IgD-negative memory B cell (primary cell): Measurements from ENCODE around the gene POMP. TPM values are rescaled to one million over a fixed set of nuclear protein-coding genes. Genes with fewer than 3 reads are reported as not detected.
"Not testable (repeated sequence)": the region's sequence is repeated elsewhere in the genome, so short reads cannot be mapped to it uniquely, and the experiment has no call there.

Source experiments
- H3K27ac Mint-ChIP-seq, 3 donors: one replicate each; pipeline ENCODE4 v1.8.0; 2020 to 2022; ENCODE audit warnings: mild to moderate bottlenecking in 3 of 3, mixed read lengths in 3 of 3, moderate library complexity in 1 of 3
- H3K27me3 Mint-ChIP-seq: one replicate; pipeline ENCODE4 v1.8.0; 2021; ENCODE audit warnings: mixed read lengths
- H3K36me3 Mint-ChIP-seq: one replicate; pipeline ENCODE4 v1.8.0; 2020; ENCODE audit warnings: mild to moderate bottlenecking, mixed read lengths
- H3K4me1 Mint-ChIP-seq, 3 donors: one replicate each; pipeline ENCODE4 v1.8.0; 2020 to 2022; ENCODE audit warnings: mixed read lengths in 3 of 3, mild to moderate bottlenecking in 1 of 3
- H3K4me3 Mint-ChIP-seq, 4 donors: one replicate each; pipeline ENCODE4 v1.8.0; 2020 to 2022; ENCODE audit warnings: mild to moderate bottlenecking in 4 of 4, mixed read lengths in 4 of 4, moderate library complexity in 3 of 4
- H3K9me3 Mint-ChIP-seq, 3 donors: one replicate each; pipeline ENCODE4 v1.8.0; 2020 to 2021; ENCODE audit warnings: mixed read lengths in 3 of 3, mild to moderate bottlenecking in 1 of 3
- polyA plus RNA-seq: library from polyadenylated mRNA; unstranded; fragments of 300-500 nt; fragmentation: Illumina TruSeq; gene quantifications from one replicate; pipeline ENCODE4 v1.2.3, GENCODE V29; 2021

Gene POMP
- polyA plus RNA-seq, 1 donor from 2014 or later: 78.5 TPM

- no peak overlapping the region for H3K4me3 Mint-ChIP-seq
- no peaks in the 10 kb centered on the region for H3K27me3 Mint-ChIP-seq
- no peaks in the 10 kb centered on the region for H3K9me3 Mint-ChIP-seq
- no peak overlapping the region for H3K27ac Mint-ChIP-seq
- peaks cover 6 to 21% (median 18%) of the 10 kb centered on the region in 3 donors for H3K4me1 Mint-ChIP-seq
- H3K36me3 Mint-ChIP-seq: peaks cover 6% of the 10 kb centered on the region
These were observed 4.7 kb upstream of the POMP start for GRCh38 chr13:28654276-28654675.

- H3K9me3 Mint-ChIP-seq: no peaks in the 10 kb centered on the region
- no peaks in the 10 kb centered on the region for H3K27me3 Mint-ChIP-seq
- H3K4me3 Mint-ChIP-seq: peak overlapping the region in 1 of 4 donors; percentile 58
- peak overlapping the region in 1 of 3 donors; percentile 65 for H3K27ac Mint-ChIP-seq
- H3K4me1 Mint-ChIP-seq: peaks cover 15 to 34% (median 28%) of the 10 kb centered on the region in 3 donors
- peaks cover 6% of the 10 kb centered on the region for H3K36me3 Mint-ChIP-seq
These were observed 3.4 kb upstream of the POMP start for GRCh38 chr13:28655561-28655960.

GRCh38 chr13:28657784-28658538 lies 969 bp upstream of the POMP start:
- H3K9me3 Mint-ChIP-seq: no peaks in the 10 kb centered on the region

GRCh38 chr13:28658539-28658795 lies 463 bp upstream of the POMP start:
- H3K9me3 Mint-ChIP-seq: no peaks in the 10 kb centered on the region
- peak overlapping the region; percentile 93 to 100 (median 95) for H3K4me3 Mint-ChIP-seq
- H3K4me1 Mint-ChIP-seq: peaks cover 20 to 42% (median 38%) of the 10 kb centered on the region in 3 donors
- no peaks in the 10 kb centered on the region for H3K27me3 Mint-ChIP-seq
- H3K36me3 Mint-ChIP-seq: peaks cover 3% of the 10 kb centered on the region
- H3K27ac Mint-ChIP-seq: peak overlapping the region; percentile 92 to 99 (median 93)

More at GRCh38 chr13:28657784-28658538, 969 bp upstream of the POMP start:
- Mint-ChIP-seq H3K27me3 (no peaks in the 10 kb centered on the region), H3K4me3 (peak overlapping the region; percentile 93 to 100 (median 95)), H3K36me3 (peaks cover 4% of the 10 kb centered on the region), H3K27ac (peak overlapping the region; percentile 92 to 99 (median 93)), H3K4me1 (peaks cover 20 to 42% (median 38%) of the 10 kb centered on the region in 3 donors)

- peaks cover 20 to 42% (median 38%) of the 10 kb centered on the region in 3 donors for H3K4me1 Mint-ChIP-seq
- peaks cover 3% of the 10 kb centered on the region for H3K36me3 Mint-ChIP-seq
- H3K4me3 Mint-ChIP-seq: peak overlapping the region; percentile 93 to 100 (median 95)
- no peaks in the 10 kb centered on the region for H3K9me3 Mint-ChIP-seq
- no peaks in the 10 kb centered on the region for H3K27me3 Mint-ChIP-seq
- peak overlapping the region; percentile 92 to 99 (median 93) for H3K27ac Mint-ChIP-seq
These were observed 666 bp downstream of the POMP start for GRCh38 chr13:28659621-28659970.

- peaks cover 9 to 20% (median 12%) of the 10 kb centered on the region in 3 donors for H3K4me1 Mint-ChIP-seq
- H3K9me3 Mint-ChIP-seq: no peaks in the 10 kb centered on the region
- H3K27me3 Mint-ChIP-seq: no peaks in the 10 kb centered on the region
- H3K36me3 Mint-ChIP-seq: no peaks in the 10 kb centered on the region
- no peak overlapping the region for H3K4me3 Mint-ChIP-seq
- no peak overlapping the region for H3K27ac Mint-ChIP-seq
These were observed 8.1 kb downstream of the POMP start for GRCh38 chr13:28666897-28667488.

GRCh38 chr13:28671126-28671792 lies 12.3 kb downstream of the POMP start:
- no peak overlapping the region for H3K27ac Mint-ChIP-seq
- H3K27me3 Mint-ChIP-seq: no peaks in the 10 kb centered on the region
- peaks cover 10 to 24% (median 10%) of the 10 kb centered on the region in 3 donors for H3K4me1 Mint-ChIP-seq
- H3K36me3 Mint-ChIP-seq: no peaks in the 10 kb centered on the region
- H3K9me3 Mint-ChIP-seq: no peaks in the 10 kb centered on the region
- H3K4me3 Mint-ChIP-seq: peak overlapping the region in 1 of 4 donors; percentile 17

DNA sequence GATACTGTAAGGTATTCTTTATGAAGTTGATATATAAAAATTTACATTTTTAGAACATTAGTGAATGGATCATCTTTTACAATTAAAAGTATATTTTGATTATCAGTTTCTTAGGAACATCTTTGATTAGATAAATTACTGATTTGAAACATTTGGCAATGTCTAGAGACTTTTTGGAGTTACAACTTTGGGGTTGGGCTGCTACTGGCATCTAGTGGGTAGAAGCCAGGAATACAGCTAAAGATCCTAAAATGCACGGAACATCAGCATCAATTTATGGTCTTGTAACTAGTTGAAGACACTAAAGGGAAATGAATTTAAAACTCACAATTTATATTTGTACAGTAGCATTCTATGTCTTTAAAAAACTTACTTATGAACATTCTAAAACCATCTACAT lies 19.9 kb downstream of the POMP start:
- Mint-ChIP-seq H3K36me3 (no peaks in the 10 kb centered on the region), H3K4me3 (no peak overlapping the region), H3K27ac (no peak overlapping the region), H3K9me3 (no peaks in the 10 kb centered on the region), H3K27me3 (no peaks in the 10 kb centered on the region), H3K4me1 (no peaks in the 10 kb centered on the region)

DNA sequence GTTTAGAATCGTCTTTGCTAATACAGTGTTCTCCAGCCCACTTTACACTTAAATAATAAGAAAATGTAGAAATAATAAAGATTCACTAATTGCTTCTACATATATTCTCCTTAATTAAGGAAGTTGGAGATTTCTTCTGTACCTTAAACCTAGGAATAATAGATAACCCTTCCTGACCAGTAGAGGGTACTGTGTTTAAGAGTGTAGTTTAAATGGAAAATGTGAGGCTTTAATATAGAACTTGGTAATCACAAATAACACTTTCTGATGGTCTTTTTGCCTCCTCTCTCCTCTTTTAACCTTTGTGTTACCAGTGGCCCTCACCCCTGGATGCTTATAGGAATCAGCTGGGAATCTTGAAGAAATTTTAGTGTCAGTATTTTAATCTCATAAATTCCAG lies 20.7 kb downstream of the POMP start:
- Mint-ChIP-seq H3K4me1 (no peaks in the 10 kb centered on the region), H3K9me3 (no peaks in the 10 kb centered on the region), H3K36me3 (no peaks in the 10 kb centered on the region), H3K27ac (peak overlapping the region in 1 of 3 donors; percentile 26), H3K27me3 (no peaks in the 10 kb centered on the region), H3K4me3 (no peak overlapping the region)

DNA sequence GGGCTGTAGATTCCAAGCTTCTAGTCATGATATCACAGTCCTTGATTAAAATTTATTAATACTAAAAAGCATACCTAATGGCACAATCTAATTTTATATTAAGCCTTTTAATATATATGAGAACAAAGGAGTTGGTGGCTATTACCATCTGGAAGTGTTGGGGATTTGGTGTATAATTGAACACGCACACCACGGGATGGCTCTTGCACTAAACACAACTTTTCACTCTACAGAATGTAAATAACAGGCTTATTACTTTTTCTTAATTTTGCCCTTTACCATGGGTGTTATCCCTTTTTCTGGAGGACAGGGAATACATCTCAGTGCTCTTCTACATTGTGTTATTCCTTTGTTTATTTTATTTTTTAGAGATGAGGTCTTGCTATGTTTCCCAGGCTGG lies 21.6 kb downstream of the POMP start:
- no peak overlapping the region for H3K27ac Mint-ChIP-seq
- H3K4me3 Mint-ChIP-seq: no peak overlapping the region
- H3K27me3 Mint-ChIP-seq: no peaks in the 10 kb centered on the region
- no peaks in the 10 kb centered on the region for H3K36me3 Mint-ChIP-seq
- H3K9me3 Mint-ChIP-seq: no peaks in the 10 kb centered on the region
- H3K4me1 Mint-ChIP-seq: no peaks in the 10 kb centered on the region

DNA sequence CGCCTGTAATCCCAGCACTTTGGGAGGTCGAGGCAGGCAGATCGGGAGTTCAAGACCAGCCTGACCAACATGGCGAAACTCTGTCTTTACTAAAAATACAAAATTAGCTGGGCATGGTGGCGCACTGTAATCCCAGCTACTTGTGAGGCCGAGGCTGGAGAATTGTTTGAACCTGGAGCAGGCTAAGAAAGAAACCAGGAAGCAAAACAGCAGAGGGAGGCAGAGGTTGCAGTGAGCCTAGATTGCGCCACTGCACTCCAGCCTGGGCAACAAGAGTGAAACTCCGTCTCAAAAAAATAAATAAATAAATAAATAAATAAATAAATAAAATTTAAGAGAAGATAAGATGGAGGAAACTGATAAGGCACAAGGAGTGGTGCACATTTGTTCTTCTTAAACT lies 24.2 kb downstream of the POMP start:
- peaks cover 0 to 13% (median 4%) of the 10 kb centered on the region in 3 donors for H3K9me3 Mint-ChIP-seq
- H3K4me1 Mint-ChIP-seq, H3K27me3 Mint-ChIP-seq, H3K36me3 Mint-ChIP-seq, H3K4me3 Mint-ChIP-seq: not testable (repeated sequence)
- H3K27ac Mint-ChIP-seq: peak overlapping the region in 1 of 3 donors; percentile 46

DNA sequence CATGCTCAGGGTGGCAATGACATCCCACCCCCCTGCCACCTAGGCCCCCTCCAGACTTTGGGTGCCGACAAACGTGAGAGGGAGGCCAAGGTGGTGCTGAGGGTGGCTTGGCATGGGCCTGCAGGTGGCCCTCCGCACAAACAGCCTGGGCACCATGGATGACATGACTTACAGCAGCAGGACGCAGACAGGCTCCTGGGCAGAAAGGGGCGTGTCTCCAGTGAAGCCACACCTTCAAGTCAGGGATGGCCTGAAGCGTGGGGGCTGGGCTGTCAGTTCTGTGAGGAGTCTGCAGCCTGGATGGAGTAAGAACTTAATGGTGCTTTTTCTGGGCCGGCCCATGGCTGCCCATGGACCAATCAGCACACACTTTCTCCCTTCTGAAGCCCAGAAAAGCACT lies 25.3 kb downstream of the POMP start:
- Mint-ChIP-seq H3K4me1 (no peaks in the 10 kb centered on the region), H3K36me3 (no peaks in the 10 kb centered on the region), H3K27ac (no peak overlapping the region), H3K27me3 (no peaks in the 10 kb centered on the region), H3K9me3 (peaks cover 0 to 13% (median 8%) of the 10 kb centered on the region in 3 donors), H3K4me3 (no peak overlapping the region)

DNA sequence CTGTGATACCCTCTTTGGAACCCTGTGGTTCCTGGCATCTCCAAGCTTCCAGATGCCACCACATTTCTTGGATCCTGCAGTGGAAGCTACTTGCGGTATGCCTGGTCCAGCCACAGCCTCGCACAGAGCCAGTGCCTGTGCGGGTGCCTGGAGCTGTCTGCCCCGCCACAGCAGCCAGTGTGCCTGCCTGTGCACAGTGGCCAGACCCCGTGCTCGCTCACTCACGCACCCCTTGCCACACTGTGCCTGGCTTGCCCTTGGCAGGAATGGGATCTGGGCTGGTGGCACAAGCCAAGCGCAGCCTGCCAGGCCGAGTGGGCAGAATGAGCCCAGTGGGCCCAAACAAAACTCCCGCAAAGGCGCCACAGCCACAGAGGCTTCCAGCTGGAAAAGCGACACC lies 26.2 kb downstream of the POMP start:
- H3K27me3 Mint-ChIP-seq: no peaks in the 10 kb centered on the region
- no peak overlapping the region for H3K27ac Mint-ChIP-seq
- H3K4me3 Mint-ChIP-seq: no peak overlapping the region
- no peaks in the 10 kb centered on the region for H3K36me3 Mint-ChIP-seq
- peaks cover 0 to 16% (median 13%) of the 10 kb centered on the region in 3 donors for H3K9me3 Mint-ChIP-seq
- no peaks in the 10 kb centered on the region for H3K4me1 Mint-ChIP-seq

DNA sequence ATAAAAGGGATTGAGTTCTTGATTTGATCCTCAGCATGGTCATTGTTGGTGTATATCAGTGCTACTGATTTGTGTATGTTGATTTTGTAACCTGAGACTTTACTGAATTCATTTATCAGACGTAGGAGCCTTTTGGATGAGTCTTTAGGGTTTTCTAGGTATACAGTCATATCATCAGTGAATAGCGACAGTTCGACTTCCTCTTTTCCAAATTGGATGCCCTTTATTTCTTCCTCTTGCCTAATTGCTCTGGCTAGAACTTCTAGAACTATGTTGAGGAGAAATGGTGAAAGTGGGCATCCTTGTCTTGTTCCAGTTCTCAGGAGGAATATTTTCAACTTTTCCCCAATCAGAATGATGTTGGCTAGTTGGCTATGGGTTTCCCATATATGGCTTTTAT lies 27.0 kb downstream of the POMP start:
- no peak overlapping the region for H3K4me3 Mint-ChIP-seq
- H3K36me3 Mint-ChIP-seq: no peaks in the 10 kb centered on the region
- H3K4me1 Mint-ChIP-seq: no peaks in the 10 kb centered on the region
- no peak overlapping the region for H3K27ac Mint-ChIP-seq
- peaks cover 0 to 17% (median 16%) of the 10 kb centered on the region in 3 donors for H3K9me3 Mint-ChIP-seq
- no peaks in the 10 kb centered on the region for H3K27me3 Mint-ChIP-seq

DNA sequence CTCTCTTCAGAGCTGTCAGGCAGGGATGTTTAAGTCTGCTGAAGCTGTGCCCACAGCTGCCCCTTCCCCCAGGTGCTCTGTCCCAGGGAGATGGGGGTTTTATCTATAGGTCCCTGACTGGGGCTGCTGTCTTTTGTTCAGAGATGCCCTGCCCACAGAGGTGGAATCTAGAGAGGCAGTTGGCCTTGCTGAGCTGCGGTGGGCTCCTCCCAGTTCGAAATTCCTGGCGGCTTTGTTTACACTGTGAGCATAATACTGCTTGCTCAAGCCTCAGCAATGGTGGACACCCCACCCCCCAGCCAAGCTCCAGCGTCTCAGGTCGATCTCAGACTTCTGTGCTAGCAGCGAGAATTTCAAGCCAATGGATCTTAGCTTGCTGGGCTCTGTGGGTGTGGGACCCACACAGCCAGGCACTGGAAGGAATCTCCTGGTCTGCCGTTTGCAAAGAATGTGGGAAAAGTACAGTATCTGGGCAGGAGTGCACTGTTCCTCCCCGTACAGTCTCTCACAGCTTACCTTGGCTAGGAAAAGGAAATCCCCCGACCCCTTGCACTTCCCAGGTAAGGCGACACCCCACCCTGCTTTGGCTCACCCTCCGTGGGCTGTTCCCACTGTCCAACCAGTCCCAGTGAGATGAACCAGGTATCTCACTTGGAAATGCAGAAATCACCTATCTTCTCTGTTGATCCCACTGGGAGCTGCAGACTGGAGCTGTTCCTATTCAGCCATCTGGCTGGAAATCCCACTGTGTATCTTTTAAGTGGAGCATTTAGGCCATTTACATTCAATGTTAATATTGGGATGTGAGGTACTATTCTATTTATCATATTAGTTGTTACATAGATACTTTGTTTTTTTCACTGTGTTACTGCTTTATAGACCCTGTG lies 34.9 kb downstream of the POMP start:
- H3K4me3 Mint-ChIP-seq, H3K27ac Mint-ChIP-seq: not testable (repeated sequence)
- H3K36me3 Mint-ChIP-seq: peaks cover 16% of the 10 kb centered on the region

More for the DNA sequence above, 34.9 kb downstream of the POMP start:
- not testable (repeated sequence) for H3K4me1 Mint-ChIP-seq, H3K27me3 Mint-ChIP-seq
- H3K9me3 Mint-ChIP-seq: peaks cover 2 to 19% (median 16%) of the 10 kb centered on the region in 3 donors
